NCI-H82 treated with DMSO at 0.1 percent for 48 hours (cell line): Measurements from ENCODE around the gene BAIAP2L1.
A peak's percentile ranks its signal among the peaks of the same experiment; 100 is the strongest.
"Not testable (repeated sequence)": the region's sequence is repeated elsewhere in the genome, so short reads cannot be mapped to it uniquely, and the experiment has no call there.

Experiments
- DNase-seq: peaks from one replicate; lab custom pipeline; 2025; ENCODE audit not compliant: unreplicated experiment; lab: John Stamatoyannopoulos, UW

The BAIAP2L1 gene

DNA sequence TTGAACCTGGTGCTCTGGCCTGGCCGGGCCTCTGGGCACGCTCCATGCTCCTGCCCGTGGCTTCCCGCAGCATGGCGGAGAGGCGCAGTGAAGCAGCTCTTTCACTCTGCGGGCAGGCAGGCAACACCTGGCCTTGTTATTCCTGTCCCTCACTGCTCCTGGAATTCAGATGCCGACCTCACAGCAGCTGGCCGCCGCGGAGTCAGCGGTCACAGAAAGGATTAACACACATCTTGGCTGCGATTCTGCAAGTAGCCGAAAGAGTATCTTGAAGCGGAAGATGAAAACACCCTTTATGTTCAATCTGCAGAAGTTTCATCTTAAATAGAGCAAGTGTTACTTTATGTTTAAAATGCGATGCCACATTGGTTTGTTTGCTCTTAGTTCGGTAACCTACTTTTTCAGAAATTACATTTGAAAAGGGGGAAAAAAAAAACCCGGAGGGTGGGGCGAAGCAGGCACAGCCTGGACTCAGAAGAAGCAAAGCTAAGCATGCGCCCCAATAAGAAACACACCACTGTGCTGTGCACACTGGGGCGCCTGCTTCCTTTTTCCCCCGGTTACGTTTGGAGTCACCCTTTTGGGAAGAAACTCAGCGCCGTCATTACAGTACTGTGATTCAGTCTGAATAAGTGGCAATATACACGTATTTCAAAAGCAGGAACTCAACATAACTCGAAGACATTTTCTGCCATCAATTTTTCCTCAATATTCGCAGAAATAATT, 77.1 kb downstream of the BAIAP2L1 start:
- peak; percentile 38 for DNase-seq

DNA sequence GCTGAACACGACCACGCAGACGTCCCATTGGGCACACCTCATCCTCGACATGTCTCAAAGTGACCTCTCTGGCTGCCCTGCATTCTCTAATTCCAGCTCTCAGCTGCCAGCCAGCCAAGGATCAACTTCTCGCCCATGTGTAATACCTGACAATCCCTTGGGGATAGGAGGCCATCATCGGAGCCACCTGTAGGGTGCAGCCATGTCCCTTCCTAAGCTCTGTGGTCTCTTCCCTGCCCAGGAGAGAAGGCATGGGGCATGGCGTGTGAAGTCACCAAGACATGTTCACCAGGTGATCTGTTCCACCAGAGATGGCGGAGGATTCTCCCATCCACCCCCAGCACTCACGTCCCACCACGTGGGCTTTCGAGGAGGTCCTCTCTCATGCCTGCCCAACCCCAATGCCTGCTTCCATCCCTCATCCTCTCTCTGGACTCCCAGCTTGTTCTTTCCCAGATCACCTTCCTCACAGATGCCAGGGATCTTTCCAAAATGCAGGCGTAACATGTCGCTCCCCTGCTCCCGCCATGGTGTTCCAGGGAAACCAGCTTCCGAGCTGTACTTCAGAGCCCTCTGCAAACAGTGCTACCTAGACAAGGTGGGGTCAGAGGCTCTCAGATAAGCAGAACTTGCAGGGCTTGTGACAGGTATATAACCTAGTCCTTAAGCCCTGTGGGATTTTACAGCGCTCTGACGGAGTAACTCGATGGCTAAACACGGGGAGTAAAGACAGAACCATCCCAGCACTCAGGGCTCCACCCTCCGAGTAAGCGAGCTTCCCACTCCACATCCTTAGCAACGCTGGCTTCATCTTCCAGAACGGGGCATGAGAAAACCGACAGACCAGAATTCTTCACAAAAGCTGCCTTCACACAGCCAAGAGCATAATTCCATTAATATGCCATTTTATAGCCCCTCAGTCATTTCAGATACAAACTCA, 78.3 kb downstream of the BAIAP2L1 start:
- no peak for DNase-seq

DNA sequence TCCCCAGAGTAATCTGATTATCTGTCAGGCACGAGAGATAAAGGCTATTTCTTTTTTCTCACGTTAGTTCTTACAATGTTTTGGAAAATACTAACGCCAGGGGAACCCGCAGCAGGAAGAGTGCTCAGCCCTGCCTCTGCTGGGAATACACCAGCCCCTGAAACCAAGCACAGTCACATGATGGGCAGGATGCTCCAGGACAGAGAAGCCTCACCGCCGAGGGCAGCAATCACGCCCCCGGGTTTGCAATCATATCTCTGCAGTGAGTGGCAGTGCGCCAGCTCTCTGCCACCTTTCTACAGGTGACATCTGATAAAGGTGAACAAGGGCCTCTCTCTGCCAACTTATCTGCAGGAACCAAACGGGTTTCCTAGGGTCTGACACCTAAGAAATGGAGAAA, 79.6 kb downstream of the BAIAP2L1 start:
- no peak for DNase-seq

DNA sequence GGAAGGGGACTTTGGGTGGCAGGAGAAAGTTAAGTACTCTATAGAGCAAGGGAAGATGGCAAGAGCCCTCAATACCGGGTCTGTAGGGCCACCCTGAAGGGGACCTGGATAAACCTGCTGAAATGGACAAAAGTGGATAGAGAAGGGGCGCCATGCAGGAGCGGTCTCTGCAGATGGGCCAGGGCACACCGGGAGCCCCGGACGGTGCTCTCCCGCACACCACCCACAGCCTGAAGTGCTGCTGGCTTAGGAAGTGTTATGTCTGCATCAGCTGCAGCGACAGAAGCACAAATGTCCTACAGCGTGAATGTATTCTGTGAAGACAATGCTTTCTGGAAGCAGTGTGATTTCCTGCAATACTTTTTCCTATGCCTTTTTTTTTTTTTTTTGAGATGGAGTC, 81.7 kb downstream of the BAIAP2L1 start:
- DNase-seq: no peak

DNA sequence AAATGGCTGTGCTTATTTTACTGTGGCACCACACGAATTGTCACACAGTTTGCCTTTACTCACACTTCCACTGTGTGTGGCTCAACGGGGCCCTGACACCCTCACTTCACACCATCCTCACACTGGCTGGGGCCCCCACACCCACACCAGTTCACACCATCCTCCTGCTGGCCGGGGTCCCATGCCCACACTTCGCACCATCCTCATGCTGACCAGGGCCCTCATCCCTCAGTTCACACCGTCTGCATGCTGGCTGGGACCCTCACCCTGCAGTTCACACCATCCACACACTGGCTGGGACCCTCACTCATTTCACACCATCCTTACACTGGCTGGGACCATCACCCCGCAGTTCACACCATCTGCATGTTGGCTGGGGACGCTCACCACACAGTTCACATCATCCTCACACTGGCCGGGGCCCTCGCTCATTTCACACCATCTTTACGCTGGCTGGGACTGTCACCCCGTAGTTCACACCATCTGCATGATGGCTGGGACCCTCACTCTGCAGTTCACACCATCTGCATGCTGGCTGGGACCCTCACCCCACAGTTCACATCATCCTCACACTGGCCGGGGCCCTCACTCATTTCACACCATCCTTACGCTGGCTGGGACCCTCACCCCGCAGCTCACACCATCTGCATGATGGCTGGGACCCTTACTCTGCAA, 83.4 kb downstream of the BAIAP2L1 start:
- DNase-seq: no peak

DNA sequence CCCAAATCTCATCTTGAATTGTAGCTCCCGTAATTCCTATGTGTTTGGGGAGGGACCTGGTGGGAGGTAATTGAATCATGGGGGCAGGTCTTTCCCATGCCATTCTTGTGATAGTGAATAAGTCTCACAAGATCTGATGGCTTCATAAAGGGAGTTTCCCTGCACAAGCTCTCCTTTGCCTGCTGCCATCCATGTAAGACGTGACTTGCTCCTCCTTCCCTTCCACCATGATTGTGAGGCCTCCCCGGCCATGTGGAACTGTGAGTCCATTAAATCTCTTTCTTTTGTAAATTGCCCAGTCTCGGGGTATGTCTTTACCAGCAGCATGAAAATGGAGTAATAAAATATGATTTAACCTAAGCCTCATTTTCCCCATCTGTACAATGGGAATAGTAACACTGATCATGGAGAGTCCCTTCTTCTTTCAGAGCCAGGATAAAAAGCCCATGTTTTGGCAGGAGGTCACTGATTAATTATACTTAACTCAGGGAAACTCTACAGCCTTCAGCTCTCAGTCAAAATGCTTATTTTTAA, 84.8 kb downstream of the BAIAP2L1 start:
- DNase-seq: not testable (repeated sequence)

DNA sequence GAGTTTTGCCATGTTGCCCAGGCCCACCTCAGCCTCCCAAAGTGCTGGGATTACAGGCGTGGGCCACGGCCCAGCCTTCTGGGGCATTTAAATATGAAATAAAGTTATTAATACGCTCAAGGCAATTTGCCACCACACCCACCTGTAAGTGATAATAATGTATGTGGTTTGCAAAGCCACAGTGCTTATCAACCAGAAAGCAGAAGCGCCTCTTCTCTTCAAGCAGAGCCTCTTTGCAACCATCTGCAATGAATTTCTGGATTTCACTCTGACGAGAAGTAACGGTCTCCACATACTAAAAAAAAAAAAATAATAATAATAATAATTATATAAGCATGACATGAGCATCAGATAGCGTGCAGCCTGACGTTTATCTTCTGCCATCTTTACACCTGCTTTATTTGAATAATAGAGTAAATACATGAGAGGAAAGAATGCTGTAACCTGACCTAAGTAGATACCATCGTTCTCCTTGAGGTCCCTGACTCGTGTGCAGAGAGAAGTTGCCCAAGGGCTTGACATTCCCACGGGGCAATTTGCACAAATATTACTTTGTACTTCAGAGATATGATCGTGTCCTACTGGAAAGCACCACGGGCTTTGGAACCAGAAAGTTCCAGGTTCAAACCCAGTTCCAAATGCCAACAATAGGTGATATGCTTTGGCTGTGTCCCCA, 85.4 kb downstream of the BAIAP2L1 start:
- no peak for DNase-seq

DNA sequence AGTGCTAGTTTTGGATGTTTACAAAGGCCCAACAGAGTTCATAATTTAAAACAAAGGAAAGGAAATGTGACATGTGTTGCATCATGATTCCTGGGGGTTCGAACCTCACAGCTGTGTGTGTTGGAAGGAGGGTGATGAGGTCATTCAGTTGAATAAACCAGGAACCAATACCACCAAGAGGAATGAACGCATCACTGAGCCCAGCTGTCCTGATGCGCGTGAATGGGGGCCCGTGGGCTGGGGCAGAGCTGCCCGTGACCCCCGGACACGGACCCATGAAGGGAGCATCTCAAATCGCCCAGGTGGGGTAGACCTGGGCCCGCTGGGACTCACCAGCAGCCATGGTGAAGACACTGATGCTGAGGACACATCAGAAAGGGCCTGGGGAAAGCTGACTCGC, 86.4 kb downstream of the BAIAP2L1 start:
- no peak for DNase-seq

DNA sequence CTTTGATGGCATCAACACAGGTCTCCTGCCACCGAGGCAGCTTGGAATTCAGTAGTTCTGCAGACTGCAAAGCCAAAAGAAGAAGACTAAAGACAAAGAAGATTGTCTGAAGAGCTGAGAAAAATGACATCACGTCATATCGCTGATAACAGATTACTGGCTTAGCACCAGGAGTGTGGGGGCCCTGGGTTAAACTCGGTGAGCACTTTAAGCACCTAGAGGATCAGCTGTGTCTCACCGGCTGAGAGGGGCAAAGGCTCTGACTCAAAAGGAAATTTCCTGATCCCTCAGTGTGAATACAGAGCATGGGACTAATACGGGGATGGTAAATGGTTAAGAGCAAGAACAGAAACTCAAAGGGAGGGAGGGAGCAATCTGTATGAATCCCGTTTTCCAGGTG, 88.7 kb downstream of the BAIAP2L1 start:
- DNase-seq: no peak

DNA sequence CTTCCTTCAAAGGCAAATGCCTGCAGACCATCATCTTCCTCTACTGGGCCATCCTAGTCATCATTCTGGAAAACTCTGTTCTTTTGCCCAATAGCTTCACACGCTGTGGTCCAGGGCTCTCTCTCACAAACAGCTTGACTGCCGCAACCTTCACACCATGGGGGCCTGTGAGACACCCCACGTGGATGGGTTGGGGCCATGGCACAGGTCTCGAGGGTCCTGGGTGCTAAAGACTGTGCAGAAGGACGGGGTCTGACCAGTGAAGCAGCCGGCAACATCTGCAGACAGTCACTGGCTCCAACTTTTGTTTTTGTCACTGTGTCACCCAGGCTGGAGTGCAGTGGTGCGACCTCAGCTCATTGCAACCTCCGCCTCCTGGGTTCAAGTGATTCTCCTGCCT, 91.3 kb downstream of the BAIAP2L1 start:
- DNase-seq: no peak

DNA sequence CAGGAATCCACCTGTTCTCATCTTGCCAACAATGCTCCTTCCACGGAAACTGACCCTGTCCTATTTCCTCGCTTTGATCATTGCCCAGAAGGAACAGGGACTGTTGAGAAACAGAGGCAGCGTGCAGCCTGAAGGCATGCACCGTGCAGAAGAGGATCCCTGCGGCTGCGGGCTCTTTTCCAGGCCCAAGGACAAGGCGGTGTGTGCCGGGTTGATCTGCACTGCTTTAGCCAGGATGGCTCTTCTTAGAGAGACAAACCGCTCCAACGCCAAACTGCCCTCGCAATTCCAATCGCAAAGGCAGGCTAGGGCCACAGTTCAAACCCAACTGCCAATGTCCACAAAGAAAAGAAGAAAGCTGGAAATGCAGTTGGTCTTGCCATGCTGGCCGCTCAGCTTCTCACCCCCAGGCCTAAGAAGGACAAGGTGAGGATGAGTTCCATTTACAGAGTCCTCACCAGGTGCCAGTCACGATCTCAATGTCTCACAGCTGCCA, 92.9 kb downstream of the BAIAP2L1 start:
- DNase-seq: no peak

DNA sequence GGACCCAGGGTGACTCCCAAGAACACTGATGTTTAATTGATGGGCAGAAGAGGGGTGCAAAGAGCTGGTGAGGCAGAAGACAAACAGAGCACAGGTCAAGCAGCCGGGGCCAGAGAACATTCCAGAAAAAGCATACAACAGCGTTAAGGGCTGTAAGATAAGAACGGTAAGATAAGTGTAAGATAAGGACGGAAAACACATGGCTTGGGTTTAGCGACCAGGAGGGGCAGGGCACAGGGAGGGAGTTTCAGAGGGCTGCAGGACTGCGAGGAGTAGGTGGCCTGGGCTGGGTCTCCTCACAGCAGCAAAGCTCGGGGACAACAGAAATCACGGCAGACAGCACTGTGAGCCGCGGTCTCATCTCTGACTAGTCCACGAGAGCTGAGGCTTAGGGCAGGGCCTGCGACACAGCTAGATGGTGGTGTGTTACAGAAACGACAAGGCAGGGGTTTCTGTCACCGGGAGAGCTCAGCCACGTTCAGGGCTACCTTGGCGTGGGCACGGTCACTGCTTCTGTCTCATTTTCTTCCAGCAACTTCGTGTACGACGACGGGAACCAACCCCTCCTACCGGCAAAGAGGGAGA, 94.8 kb downstream of the BAIAP2L1 start:
- no peak for DNase-seq

DNA sequence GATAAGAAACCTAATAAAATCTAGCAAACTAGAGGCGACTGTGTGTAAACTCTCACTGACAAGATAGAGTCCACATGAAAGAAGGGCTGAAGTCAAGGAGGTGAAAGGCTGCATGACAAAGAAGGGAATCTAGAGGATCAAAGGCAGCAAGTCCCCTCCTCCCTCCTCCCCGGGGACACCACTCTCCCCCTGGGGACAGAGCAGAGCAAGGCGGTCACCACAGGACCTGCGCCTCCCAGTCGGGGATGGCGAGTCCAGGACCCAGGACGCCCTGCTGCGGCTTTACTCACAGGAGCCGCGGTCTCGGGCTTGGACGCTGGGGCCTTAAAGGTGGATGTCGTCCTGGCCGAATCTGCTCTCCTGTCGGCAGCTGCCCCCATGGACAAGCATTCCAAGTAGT, 97.0 kb downstream of the BAIAP2L1 start:
- DNase-seq: no peak

DNA sequence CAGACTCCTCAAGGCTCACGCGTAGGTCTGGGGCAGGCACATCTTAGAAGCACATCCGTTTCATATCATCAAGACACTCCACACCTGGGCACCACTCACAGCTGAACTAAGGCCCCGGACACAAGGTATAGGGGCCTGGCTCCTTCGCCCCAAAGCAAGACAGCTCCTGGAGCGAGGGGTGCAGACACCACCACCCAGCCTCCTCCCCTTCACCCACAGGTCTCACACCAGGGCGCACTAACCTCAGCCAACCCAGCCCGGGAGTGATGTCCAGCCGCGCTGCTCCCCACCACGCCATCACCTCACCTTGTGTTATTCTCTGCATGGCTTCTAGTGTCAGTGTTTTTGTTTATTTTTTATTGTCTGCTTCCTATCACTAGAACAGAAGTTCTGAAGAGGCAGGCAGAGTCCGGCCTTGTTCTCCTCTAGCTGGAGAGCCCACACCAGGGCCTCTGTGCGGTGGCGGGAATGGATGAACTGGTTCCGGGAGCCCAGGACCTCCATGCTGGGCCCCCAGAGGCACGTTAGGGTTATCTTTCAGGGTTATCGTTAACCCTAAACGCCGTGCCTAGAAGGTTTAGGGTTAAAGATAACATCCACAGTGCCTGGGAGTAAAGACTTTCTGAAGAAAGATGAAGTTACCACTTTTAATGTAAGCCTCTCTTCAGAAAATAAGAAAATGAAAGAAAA, 97.6 kb downstream of the BAIAP2L1 start:
- DNase-seq: no peak

DNA sequence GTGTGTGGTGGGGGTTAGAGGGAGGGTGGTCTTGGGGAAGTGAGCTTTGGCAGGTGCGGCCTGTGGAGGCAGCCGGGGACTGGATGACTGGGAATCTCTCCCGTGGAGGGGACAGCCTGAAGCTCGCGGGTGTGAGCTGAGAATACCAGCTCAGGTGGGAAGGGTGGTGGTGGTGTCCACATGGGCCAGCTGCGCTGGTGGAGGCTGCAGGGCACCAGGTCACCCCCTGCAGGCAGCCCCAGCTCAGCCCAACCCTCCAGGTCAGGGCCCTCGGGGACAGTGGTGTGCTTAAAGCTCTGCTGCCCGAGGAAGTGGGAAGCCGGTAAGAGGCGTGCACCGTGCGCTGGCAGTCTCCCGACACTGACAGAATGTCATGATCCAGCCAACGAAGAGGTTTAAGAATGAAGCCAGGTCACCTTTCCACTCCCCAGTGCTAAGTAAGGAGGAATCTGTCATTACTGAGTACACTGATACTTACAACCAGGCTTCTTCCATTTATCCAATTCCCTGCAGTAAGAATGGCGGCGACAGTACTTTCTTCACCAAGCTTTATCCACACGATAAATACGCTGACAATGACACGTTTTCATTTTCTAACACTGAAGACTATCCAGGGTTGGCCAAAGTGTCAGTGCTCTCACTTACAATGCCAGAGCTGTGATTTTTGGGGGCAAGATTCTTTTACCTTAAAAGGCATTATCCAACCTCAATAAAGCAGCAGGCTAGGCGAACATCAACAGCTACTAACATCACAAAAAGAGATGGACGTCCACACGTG, 99.0 kb downstream of the BAIAP2L1 start:
- no peak for DNase-seq

DNA sequence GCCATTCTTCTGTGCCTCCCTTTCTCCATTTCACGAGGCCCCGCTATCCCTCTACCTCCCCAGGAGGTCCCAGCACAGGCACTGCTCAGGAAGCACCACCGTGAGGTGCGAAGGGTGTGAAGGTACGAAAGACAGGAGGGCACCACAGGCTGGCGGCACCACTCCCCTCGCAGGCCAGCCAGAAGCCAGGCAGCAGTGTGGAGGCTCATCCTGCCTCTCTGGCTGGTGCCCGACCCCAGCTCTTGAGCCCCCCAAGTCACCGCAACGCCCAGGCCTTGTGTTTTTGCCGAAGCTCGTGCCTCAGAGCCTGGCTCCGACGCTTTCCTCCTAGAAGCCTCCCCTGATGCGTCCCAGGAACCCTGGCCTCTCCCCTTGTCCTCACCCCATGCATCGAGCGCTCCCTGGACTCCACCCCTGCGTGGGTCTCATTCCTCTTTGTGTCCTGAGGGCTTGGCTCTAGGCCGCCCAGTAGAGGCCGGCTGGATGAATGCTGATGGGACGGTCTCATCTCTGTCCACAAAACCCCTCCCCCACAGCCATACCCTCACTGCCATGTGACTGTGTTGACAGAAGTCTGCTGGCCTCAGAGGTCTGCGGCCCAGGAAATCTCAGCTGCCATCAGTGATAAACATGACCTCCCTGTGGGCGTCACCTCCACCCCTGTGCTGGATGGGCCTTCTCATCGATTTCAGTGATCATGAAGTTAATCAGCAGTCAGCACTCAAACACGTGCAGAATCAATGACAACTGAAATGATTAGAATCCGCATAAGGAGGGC, 100.1 kb downstream of the BAIAP2L1 start:
- DNase-seq: no peak

DNA sequence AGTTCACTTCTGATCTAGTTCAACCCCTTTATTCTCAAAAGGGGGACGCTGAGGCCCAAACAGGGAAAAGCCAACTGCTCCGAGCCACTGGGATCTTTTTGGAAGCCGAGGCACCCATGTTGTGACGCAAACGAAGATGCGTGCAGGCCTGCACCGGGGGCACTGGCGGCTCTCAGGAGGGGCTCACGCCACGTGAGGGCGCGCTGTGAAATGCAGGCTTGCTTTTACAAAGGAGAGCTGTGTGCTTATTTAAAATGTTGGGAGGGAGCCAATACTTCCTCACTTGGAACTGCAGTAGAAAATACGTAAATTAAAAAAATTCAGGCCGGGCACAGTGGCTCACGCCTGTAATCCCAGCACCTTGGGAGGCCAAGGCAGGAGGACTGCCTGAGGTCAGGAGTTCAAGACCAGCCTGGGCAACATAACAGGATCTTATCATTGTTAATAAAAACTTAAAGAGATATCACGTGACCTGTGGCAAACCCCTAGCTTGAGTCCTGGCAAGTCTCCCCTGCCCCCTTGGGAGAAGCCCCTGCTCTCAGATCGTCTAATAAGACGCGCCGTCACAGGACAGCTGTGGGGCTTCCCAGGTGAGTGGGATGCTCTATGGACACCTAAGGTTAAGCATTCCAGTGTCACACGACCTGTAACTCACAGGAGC, 103.1 kb downstream of the BAIAP2L1 start:
- DNase-seq: no peak

DNA sequence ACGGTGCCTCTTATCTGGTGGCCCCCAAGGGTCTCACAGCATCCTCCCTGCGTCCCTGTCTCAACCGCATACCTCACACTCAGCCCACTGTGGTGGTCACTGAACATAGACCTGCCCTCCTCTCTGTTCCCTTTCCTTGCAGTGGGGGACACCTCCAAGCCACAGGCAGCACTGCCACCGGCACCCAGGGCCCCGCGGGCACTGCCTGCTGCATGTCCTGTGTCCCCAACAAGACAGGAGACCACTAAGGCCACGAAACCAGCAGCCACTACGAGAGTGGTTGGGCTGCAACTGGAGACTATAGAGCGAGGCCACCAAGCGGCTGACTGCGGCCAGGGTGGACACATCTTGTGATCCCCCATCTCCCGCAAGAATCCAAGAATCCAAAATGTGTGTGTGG, 104.1 kb downstream of the BAIAP2L1 start:
- no peak for DNase-seq
